ENCODE results near the gene AVPR2. TPM values are rescaled to one million over a fixed set of nuclear protein-coding genes. Genes with fewer than 3 reads are reported as not detected.
A peak's percentile ranks its signal among the peaks of the same experiment; 100 is the strongest.

AVPR2 gene
- total RNA-seq, 2 donors from 2014 or later, result not detected

- no peak for DNase-seq
- Histone ChIP-seq H3K4me1 (ENCODE audit: control insufficient read depth, insufficient read depth, low read length) (peaks cover 3% of the 10 kb centered on the region), H3K27ac (ENCODE audit: low read depth, low read length) (no peak overlapping the region), H3K4me3 (ENCODE audit: low read length) (no peak overlapping the region), H3K27me3 (ENCODE audit: control insufficient read depth, insufficient read depth, low read length, poor library complexity, severe bottlenecking) (no peaks in the 10 kb centered on the region), H3K9ac (ENCODE audit: extremely low read depth, low read length, poor library complexity, severe bottlenecking) (no peak overlapping the region), H3K36me3 (ENCODE audit: control insufficient read depth, insufficient read depth, low read length) (no peaks in the 10 kb centered on the region), H3K9me3 (ENCODE audit: control insufficient read depth, low read length) (no peaks in the 10 kb centered on the region)
- H3K4me1 Mint-ChIP-seq, result peaks cover 27% of the 10 kb centered on the region
- no peaks in the 10 kb centered on the region for H3K36me3 Mint-ChIP-seq (ENCODE audit: low read depth)
- H3K4me3 Mint-ChIP-seq, result no peak overlapping the region
- 79% methylated on average over 3 of the region's 3 CpGs; no CpG with 5 or more reads in 1 of the 2 experiments for WGBS, 2 experiments (ENCODE audit: insufficient coverage in 1 of 2, insufficient read length in 1 of 2)
- no peak for TF ChIP-seq CTCF (conservative IDR thresholded peaks at IDR 0.05)
- peaks cover 56% of the 10 kb centered on the region for H3K9me3 Mint-ChIP-seq
- no peak overlapping the region for H3K27ac Mint-ChIP-seq
- H3K27me3 Mint-ChIP-seq (ENCODE audit: insufficient read depth), result no peaks in the 10 kb centered on the region
Observed at GRCh38 chrX:153876112-153876491, 28.4 kb upstream of the AVPR2 start.

- Mint-ChIP-seq H3K9me3 (peaks cover 50% of the 10 kb centered on the region), H3K4me1 (peaks cover 28% of the 10 kb centered on the region), H3K4me3 (no peak overlapping the region), H3K27me3 (ENCODE audit: insufficient read depth) (no peaks in the 10 kb centered on the region), H3K36me3 (ENCODE audit: low read depth) (no peaks in the 10 kb centered on the region), H3K27ac (no peak overlapping the region)
- Histone ChIP-seq H3K9ac (ENCODE audit: extremely low read depth, low read length, poor library complexity, severe bottlenecking) (no peak overlapping the region), H3K4me1 (ENCODE audit: control insufficient read depth, insufficient read depth, low read length) (peaks cover 3% of the 10 kb centered on the region), H3K9me3 (ENCODE audit: control insufficient read depth, low read length) (no peaks in the 10 kb centered on the region), H3K27ac (ENCODE audit: low read depth, low read length) (no peak overlapping the region), H3K36me3 (ENCODE audit: control insufficient read depth, insufficient read depth, low read length) (no peaks in the 10 kb centered on the region), H3K4me3 (ENCODE audit: low read length) (no peak overlapping the region), H3K27me3 (ENCODE audit: control insufficient read depth, insufficient read depth, low read length, poor library complexity, severe bottlenecking) (no peaks in the 10 kb centered on the region)
- no peak for TF ChIP-seq CTCF (conservative IDR thresholded peaks at IDR 0.05)
- peak; percentile 20 for DNase-seq
- 94% methylated on average over 3 to 7 of the region's 8 CpGs for WGBS, 2 experiments (ENCODE audit: insufficient coverage in 1 of 2, insufficient read length in 1 of 2)
Observed at GRCh38 chrX:153877571-153878261, 26.8 kb upstream of the AVPR2 start.

GRCh38 chrX:153878345-153878744 lies 26.1 kb upstream of the AVPR2 start:
- Mint-ChIP-seq H3K4me3 (peak overlapping the region; percentile 49), H3K9me3 (peaks cover 46% of the 10 kb centered on the region), H3K36me3 (ENCODE audit: low read depth) (no peaks in the 10 kb centered on the region), H3K27me3 (ENCODE audit: insufficient read depth) (no peaks in the 10 kb centered on the region), H3K27ac (peak overlapping the region; percentile 64), H3K4me1 (peaks cover 27% of the 10 kb centered on the region)
- peaks cover 3% of the 10 kb centered on the region for H3K4me1 ChIP-seq (ENCODE audit: control insufficient read depth, insufficient read depth, low read length)
- H3K9me3 ChIP-seq (ENCODE audit: control insufficient read depth, low read length), result no peaks in the 10 kb centered on the region
- H3K9ac ChIP-seq (ENCODE audit: extremely low read depth, low read length, poor library complexity, severe bottlenecking), result no peak overlapping the region
- H3K4me3 ChIP-seq (ENCODE audit: low read length), result peak overlapping the region; percentile 66
- TF ChIP-seq CTCF (conservative IDR thresholded peaks at IDR 0.05), result no peak
- no peak for DNase-seq
- no peaks in the 10 kb centered on the region for H3K27me3 ChIP-seq (ENCODE audit: control insufficient read depth, insufficient read depth, low read length, poor library complexity, severe bottlenecking)
- no peaks in the 10 kb centered on the region for H3K36me3 ChIP-seq (ENCODE audit: control insufficient read depth, insufficient read depth, low read length)
- 33 to 43% methylated on average over 1 to 4 of the region's 5 CpGs for WGBS, 2 experiments (ENCODE audit: insufficient coverage in 1 of 2, insufficient read length in 1 of 2)
- no peak overlapping the region for H3K27ac ChIP-seq (ENCODE audit: low read depth, low read length)

All from endodermal cell (in vitro differentiated cells).